ENCODE data around the gene NFAM1. TPM values are rescaled to one million over a fixed set of nuclear protein-coding genes. Genes with fewer than 3 reads are reported as not detected.

NFAM1 gene
- total RNA-seq, 1 donor from 2014 or later: 0.91 TPM

DNA sequence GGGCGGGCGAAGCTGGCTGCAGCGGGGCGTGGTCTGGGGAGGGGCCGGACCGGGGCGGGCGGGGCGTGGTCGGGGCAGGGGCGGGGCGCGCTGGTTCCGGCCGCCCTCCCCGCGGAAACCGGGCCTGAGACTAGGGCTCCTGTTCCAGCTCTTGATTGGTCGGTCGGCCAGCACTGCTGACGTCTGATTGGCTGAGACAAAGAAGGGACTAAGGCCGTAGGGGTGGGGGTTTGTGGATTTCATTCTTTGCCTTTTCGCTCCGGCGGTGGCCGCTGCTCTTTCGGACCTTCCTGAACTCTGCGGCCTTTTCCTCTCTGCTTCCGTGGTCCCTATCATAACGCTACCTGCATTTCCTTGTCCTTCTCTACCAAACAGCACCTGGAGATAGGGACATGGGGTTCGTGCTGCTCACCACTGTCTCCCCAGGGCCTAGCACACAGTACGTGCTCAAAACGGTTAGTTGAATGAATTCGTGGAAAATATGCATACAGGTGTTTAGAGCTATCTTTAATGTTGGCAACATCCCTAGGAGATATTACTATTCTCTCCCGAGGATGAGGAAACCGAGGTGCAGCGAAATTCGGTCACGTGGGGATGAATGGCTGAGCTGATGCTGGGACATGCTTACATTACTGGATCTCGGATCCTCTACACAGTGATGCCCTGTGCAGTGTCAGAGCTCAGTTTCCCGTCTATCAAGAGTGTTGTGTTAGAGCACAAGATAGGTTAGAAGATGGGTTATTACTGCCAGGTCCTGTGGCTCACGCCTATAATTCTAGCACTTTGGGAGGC, 62.8 kb downstream of the NFAM1 start:
- TF ChIP-seq, protein P1, sequence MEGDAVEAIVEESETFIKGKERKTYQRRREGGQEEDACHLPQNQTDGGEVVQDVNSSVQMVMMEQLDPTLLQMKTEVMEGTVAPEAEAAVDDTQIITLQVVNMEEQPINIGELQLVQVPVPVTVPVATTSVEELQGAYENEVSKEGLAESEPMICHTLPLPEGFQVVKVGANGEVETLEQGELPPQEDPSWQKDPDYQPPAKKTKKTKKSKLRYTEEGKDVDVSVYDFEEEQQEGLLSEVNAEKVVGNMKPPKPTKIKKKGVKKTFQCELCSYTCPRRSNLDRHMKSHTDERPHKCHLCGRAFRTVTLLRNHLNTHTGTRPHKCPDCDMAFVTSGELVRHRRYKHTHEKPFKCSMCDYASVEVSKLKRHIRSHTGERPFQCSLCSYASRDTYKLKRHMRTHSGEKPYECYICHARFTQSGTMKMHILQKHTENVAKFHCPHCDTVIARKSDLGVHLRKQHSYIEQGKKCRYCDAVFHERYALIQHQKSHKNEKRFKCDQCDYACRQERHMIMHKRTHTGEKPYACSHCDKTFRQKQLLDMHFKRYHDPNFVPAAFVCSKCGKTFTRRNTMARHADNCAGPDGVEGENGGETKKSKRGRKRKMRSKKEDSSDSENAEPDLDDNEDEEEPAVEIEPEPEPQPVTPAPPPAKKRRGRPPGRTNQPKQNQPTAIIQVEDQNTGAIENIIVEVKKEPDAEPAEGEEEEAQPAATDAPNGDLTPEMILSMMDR (IDR thresholded peaks at IDR 0.05; ENCODE audit: partially characterized antibody, unreplicated experiment): no peak
- H3K4me3 Mint-ChIP-seq (ENCODE audit: unreplicated experiment): peak overlapping the region; percentile 96
- no peaks in the 10 kb centered on the region for H3K36me3 Mint-ChIP-seq (ENCODE audit: unreplicated experiment)
- H3K27me3 Mint-ChIP-seq (ENCODE audit: unreplicated experiment): peaks cover 37% of the 10 kb centered on the region
- H3K4me1 Mint-ChIP-seq (ENCODE audit: low read depth, unreplicated experiment): peaks cover 38% of the 10 kb centered on the region
- DNase-seq: peak; percentile 95
- H3K27ac Mint-ChIP-seq (ENCODE audit: unreplicated experiment): peak overlapping the region; percentile 97
- peaks cover 36% of the 10 kb centered on the region for H3K9me3 Mint-ChIP-seq (ENCODE audit: unreplicated experiment)

DNA sequence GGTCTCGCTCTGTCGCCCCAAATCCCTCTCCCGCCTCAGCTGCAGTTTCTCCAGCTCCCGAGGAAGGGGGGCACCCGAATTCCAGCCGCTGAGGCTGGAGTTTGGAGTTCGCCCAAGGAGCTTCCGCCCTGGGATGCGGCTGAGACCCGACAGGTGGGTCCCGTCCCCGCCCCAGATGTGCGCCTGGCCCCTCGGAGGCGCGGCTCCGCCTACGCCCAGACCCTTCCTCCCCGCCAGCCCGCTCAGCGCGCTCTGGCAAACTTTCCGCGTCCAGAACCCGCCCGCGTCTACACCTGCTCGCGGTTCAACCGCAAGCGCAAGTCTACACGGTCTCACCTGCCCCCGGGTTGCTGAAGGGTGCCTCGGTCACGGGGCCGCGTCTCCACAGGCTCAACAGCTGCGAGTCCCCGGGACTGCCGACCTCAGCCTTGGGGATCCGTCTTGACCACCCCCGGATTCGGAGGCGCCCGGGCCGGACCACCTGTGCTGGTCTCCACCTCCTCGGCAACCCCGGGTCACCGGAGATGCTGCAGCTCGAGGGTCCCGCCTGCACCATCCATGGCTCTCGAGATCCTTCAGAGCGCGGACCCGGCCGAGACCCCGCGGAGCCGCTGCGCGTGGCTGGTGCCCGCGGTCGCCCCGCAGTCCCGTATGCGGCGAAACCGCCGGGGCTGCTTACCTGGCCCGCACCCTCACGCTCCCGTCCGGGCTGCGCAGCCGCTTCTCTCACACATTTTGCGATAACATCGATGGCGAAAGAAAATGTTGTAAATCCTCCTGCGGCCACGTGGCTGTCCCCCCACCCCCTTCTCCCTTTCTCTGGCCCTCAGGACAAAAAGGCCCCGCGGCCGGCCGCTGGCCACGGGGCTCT, 63.6 kb downstream of the NFAM1 start:
- H3K36me3 Mint-ChIP-seq (ENCODE audit: unreplicated experiment): no peaks in the 10 kb centered on the region
- H3K27me3 Mint-ChIP-seq (ENCODE audit: unreplicated experiment): peaks cover 34% of the 10 kb centered on the region
- peak overlapping the region; percentile 99 for H3K4me3 Mint-ChIP-seq (ENCODE audit: unreplicated experiment)
- H3K4me1 Mint-ChIP-seq (ENCODE audit: low read depth, unreplicated experiment): peaks cover 40% of the 10 kb centered on the region
- H3K27ac Mint-ChIP-seq (ENCODE audit: unreplicated experiment): peak overlapping the region; percentile 96
- peaks cover 37% of the 10 kb centered on the region for H3K9me3 Mint-ChIP-seq (ENCODE audit: unreplicated experiment)
- TF ChIP-seq, protein P1 (IDR thresholded peaks at IDR 0.05; ENCODE audit: partially characterized antibody, unreplicated experiment): no peak
- DNase-seq: peak; percentile 48

DNA sequence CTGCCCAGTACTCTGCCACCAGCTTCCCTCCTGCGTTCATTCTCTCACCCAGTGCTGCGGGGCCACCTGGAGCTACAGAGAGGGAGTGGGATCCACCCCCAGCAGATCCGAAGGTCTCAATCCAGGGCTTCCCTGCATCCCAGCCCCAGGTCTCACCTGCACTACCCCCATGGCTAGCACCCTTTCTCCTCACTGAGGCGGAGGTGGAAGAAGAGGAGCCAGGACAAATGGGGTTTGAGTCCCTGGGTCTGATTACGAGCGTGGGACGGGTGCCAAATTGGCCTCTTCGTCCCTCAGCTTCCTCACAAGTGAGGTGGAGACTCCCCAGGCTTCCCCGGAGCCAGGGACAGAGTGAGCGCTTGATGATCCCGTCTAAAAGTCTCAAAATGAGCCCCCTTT, 64.2 kb downstream of the NFAM1 start:
- H3K4me3 Mint-ChIP-seq (ENCODE audit: unreplicated experiment): peak overlapping the region; percentile 99
- no peak for DNase-seq
- no peaks in the 10 kb centered on the region for H3K36me3 Mint-ChIP-seq (ENCODE audit: unreplicated experiment)

DNA sequence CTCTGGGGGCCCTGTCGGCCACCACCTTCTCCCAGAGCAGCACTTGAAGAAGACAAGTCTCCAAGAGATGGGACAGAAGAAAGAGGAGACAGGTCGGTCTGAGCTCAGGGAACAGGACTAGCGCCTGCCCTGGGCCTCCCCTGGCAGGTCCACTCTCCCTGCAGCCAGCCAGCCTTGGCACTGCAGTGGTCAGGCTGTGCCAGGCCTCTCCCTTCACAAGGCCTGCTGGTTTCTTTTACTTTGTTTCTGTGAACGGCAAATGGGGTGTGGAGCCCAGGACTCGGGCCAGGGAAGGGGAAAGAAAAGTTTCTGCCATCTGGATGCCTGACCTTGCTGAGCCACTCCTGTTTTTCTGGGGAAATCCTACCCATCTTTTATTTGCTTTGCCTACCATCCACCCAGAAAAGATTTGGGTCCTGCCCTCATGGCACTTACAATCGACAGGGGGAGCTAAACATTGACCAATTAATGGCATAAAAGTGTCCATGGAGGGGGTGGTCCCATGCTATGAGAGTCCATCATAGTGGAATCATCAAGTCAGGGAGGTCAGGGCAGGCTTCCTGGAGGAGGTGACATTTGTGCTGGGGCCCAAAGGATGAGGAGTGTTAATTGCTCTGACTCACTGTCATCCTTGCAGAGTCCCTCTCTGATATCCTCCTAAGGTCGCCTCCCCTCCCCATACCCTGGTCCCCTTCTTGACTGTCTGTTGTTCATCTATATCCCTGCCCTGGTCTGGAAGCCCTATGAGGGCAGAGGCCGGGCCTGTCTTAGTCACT, 65.2 kb downstream of the NFAM1 start:
- no peak for DNase-seq
- Mint-ChIP-seq H3K4me1 (ENCODE audit: low read depth, unreplicated experiment) (peaks cover 35% of the 10 kb centered on the region), H3K27me3 (ENCODE audit: unreplicated experiment) (peaks cover 38% of the 10 kb centered on the region), H3K27ac (ENCODE audit: unreplicated experiment) (peak overlapping the region; percentile 99), H3K9me3 (ENCODE audit: unreplicated experiment) (peaks cover 38% of the 10 kb centered on the region), H3K36me3 (ENCODE audit: unreplicated experiment) (no peaks in the 10 kb centered on the region), H3K4me3 (ENCODE audit: unreplicated experiment) (peak overlapping the region; percentile 99)
- TF ChIP-seq, protein P1 (IDR thresholded peaks at IDR 0.05; ENCODE audit: partially characterized antibody, unreplicated experiment): no peak

More for the DNA sequence above, 64.2 kb downstream of the NFAM1 start:
- Mint-ChIP-seq H3K4me1 (ENCODE audit: low read depth, unreplicated experiment) (peaks cover 34% of the 10 kb centered on the region), H3K27ac (ENCODE audit: unreplicated experiment) (peak overlapping the region; percentile 96), H3K9me3 (ENCODE audit: unreplicated experiment) (peaks cover 37% of the 10 kb centered on the region), H3K27me3 (ENCODE audit: unreplicated experiment) (peaks cover 34% of the 10 kb centered on the region)
- TF ChIP-seq, protein P1 (IDR thresholded peaks at IDR 0.05; ENCODE audit: partially characterized antibody, unreplicated experiment): no peak
